ENCODE measurements around the gene FKBP5.
"Not testable (repeated sequence)": the region's sequence is repeated elsewhere in the genome, so short reads cannot be mapped to it uniquely, and the experiment has no call there.

The FKBP5 gene

DNA sequence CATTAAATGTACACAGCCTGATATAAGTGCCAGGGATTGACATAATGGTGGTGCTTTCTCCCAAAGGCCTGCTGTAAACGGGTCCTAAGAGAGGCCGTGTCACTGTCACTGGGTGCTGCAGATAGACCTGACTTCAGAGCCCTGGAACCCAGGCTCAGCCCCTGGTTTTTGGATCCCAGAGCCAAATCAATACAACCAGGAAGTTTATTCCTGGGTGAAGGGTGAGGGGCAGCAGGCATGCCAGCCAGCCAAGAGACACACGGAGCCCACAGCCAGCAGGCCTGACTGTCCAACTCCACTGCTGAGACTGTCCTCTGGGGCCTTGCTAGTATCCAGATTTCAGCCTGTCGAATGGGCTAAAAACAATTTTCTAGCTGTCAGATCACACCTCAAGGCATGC, 35.3 kb upstream of the FKBP5 start:
- DNase-seq (ENCODE audit: low read depth in 2 of 2), result no peak

GRCh38 chr6:35723587-35723986, 34.9 kb upstream of the FKBP5 start:
- no peak for DNase-seq (ENCODE audit: low read depth in 2 of 2)

DNA sequence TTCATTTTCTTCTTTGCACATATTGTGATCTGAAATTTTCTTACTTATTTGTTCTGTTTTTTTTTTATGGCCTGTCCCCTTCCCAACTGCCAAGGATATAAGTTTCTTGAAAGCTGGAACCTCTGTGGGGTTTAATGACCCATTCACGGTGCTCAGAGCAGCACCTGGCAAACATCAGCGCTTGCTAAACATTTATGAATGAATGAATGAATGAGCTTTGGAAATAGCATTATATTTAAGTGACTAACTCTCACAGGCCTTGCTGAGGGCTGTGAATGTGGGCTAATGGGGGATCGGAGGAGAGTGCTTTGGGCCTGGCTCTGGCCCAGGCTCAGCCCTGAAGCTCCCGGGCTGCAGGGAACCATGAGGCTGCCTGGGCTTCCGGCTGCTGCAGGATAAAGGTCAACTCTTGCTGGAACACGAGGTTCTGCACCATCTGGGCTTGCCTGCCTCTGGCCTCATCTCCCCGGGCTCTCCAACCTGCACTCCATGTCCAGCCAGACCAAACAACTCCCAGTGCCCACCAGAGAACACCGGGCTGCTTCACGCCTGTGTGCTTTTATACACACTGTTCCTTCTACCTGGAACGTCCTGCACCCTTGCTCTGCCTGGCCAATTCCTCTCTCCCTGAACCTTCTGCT, 33.5 kb upstream of the FKBP5 start:
- no peak for DNase-seq (ENCODE audit: low read depth in 2 of 2)

- no peak for DNase-seq (ENCODE audit: low read depth in 2 of 2)
Measured at GRCh38 chr6:35719830-35720733, 31.4 kb upstream of the FKBP5 start.

DNA sequence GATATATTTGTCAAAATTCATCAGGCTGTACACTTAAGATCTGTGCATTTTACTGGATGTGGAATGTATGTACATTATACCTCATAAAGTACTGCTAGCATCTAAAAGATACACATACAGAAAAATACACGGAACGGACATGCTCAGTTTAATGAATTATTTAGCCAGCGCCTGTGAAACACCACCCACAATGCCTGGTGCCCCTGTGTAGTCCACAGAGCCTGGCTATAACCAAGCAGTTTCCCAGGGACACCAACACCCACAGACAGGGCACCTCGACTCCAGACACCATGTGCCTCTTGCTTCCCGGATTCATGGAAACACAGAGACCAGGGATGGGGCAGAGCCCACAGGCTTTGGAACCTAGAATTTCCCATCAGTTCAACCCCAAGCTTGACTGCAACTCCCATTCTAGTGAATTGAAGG, 30.7 kb upstream of the FKBP5 start:
- DNase-seq (ENCODE audit: low read depth in 2 of 2), result no peak

DNA sequence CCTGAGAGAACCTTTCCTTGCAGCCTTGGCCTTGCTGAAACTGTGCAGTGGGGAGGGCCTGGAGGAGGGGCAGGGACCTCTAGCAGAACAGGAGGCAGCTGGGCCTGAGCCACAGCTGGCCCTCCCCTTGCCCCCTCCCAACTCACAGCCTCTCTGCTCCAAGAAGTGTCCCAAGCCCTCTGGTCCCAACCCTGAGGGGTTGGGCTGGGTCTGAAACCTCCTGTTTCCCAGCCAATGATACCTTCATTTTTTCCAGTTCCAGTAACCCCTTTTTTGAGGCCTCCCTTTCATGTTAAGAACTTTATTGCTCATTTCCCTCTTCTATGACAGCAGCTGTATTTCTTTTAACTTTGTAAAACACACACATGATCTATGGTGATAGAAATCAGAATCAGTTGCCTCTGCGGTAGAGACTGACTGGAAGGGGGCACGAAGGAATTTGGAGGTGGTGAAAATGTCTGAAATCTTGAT, 30.2 kb upstream of the FKBP5 start:
- no peak for DNase-seq (ENCODE audit: low read depth in 2 of 2)

- DNase-seq (ENCODE audit: low read depth in 2 of 2), result no peak
Measured at GRCh38 chr6:35718375-35718736, 29.6 kb upstream of the FKBP5 start.

DNA sequence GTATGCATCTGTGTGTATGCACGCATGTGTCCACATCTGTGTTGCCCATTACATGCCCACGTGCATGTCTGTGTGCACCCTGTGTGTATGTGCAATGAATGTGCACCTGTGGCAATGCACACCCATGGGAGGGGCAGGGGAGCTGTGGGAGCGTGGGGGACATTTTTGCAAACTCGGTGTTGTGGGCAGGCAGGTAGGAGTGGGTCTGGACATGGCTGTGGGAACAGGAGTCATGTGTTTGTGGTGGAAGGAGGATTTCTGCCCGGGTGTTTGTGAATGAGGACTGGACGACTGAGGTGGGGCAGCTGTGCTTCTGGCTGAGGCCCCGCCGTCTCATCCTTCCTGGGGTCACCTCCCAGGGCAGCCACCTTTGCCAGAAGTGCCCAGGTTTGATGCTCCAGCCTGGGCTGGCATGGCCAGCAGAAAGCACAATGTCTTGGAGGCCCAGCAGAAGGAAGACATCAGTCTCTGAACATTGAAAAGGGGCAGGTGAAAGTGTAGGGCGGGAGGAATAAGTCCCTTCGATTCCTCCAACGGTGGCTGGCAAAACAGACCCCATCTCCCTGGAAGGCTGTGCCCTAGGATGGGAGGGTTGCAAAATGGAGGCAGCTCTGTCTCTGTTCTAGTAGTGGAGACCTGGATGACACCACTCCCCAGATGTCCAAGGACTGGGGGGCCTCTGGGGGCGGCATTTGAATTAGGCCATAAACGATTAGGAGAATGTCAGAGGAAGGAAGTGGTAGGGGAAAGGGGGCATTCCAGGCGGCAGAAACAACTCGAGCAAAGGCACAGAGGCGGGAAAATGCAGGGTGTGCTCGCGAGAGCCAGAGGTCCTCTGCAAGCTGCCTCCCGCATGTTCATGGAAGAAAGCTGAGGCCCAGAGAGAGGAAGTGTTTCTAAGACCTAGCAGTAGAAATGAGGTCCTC, 29.0 kb upstream of the FKBP5 start:
- no peak for DNase-seq (ENCODE audit: low read depth in 2 of 2)

- no peak for DNase-seq (ENCODE audit: low read depth in 2 of 2)
Measured at GRCh38 chr6:35716798-35717197, 28.1 kb upstream of the FKBP5 start.

GRCh38 chr6:35713006-35713767, 24.5 kb upstream of the FKBP5 start:
- no peak for DNase-seq (ENCODE audit: low read depth in 2 of 2)

GRCh38 chr6:35711731-35712130, 23.0 kb upstream of the FKBP5 start:
- DNase-seq (ENCODE audit: low read depth in 2 of 2), result no peak

DNA sequence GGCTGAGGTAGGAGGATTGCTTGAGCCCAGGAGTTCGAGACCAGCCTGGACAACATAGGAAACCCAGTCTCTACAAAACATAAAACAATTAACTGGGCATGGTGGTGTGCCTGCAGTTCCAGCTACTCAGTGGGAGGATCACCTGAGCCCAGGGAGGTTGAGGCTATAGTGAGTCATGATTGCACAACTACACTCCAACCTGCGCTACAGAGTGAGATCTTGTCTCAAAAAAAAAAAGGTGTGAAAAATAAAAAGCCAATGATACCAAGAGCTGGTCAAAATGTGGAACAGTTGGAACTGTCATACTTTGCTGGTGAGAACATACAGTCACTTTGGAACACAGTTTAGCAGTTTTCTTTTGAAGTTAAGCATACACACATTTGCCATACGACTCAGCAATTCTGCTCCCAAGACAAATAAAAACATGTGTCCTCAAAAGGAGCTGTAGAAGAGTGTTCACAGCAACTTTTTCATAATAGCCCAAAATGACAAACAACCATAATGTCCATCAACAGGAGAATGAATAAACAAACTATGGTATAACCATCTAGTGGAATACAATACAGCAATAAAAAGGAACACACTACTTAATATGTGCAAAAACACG, 21.6 kb upstream of the FKBP5 start:
- no peak for DNase-seq (ENCODE audit: low read depth in 2 of 2)

DNA sequence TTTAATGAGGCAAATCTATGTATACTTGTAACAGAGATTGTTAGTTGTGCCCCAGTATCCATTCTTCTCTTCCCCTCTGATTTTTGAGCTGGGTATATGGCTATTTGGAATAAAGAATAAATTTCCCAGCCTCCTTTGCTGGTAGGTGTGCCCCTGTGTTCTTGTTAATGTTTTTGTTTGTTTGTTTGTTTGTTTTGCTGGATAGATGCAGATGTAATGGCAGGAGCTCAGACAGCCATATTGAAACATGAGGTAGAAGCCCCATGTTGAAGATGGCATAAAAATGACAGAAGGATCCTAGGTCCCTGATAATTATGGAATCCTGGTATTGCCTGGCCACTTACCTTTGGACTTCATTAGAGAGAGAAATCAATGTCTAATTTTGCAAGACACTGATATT, 19.9 kb upstream of the FKBP5 start:
- DNase-seq (ENCODE audit: low read depth in 2 of 2), result no peak

DNA sequence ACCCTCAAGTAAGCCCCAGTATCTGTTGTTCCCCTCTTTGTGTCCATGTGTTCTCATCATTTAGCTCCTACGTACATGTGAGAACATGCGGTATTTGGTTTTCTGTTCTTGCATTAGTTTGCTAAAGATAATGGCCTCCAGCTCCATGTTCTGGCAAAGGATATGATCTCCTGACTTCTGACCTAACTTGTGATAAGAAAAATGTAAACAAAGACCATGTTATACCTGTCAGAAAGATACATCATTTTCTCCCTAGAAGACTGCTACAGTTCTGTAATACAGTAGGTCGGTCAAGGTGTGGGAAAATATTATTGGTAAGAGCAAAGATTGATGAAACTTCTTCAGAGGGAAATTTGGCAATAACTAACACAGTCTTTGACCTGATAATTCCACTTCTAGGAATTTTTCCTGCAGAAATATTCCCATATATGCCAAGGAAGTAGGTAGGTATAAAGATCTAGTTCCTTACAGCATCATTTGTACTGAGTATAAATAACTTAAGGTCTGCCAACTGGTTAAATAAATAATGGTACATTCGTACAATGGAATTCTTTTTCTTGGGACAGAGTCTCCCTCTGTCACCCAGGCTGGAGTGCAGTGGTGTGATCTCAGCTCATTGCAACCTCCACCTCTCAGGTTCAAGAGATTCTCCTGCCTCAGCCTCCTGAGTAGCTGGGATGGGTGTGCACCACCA, 19.1 kb upstream of the FKBP5 start:
- DNase-seq (ENCODE audit: low read depth in 2 of 2), result no peak

DNA sequence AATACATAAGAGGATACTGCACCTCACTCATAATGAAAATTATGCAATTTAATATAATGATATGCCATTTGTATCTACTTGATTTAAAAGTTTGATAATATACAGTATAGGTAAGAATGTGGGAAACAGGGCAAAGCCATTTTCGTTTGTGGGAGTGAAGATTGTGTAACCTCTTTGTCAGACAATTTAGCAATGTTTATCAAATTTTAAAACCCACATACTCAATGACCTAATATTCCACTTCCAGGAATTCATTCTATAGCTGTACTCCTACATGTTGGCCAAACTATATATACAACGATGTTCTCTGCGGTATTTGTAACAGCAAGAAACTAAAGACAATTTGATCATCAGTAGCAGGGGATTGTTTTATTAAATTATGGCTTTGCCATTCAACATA, 17.8 kb upstream of the FKBP5 start:
- no peak for DNase-seq (ENCODE audit: low read depth in 2 of 2)

- DNase-seq (ENCODE audit: low read depth in 2 of 2), result no peak
Measured at GRCh38 chr6:35703554-35703953, 14.8 kb upstream of the FKBP5 start.

- DNase-seq (ENCODE audit: low read depth in 2 of 2), result no peak
Measured at GRCh38 chr6:35698858-35699257, 10.1 kb upstream of the FKBP5 start.

DNA sequence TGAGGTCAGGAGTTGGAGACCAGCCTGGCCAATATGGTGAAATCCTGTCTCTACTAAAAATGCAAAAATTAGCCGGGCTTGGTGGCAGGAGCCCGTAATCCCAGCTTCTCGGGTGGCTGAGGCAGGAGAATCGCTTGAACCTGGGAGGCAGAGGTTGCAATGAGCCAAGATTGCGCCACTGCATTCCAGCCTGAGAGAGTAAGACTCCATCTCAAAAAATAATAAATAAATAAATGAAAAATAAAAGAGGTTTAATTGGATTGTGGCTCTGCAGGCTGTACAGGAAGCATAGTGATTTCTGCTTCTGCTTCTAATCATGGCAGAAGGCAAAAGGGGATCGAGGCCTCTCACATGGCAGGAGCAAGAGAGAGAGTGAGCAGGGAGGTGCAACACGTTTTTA, 9.7 kb upstream of the FKBP5 start:
- not testable (repeated sequence) for DNase-seq (ENCODE audit: low read depth in 2 of 2)

DNA sequence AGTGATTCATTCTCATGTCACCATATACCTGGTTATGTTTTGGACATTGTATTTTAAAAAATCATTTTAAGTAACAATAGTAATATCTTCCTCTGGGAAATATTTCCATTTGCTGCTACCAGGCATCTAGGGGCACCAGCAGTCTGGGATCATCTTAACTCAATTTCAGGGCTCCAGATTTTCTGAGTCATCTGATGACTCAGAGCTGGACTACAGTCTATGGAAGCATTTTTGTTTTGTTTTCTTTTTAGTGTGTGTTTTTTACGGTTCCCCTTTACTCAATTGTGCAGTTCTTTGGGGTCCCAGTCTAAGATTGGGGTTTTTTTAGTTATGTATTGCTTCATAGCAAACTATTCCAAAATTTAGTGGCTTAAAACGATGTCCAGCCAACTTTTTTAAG, 5.7 kb upstream of the FKBP5 start:
- DNase-seq (ENCODE audit: low read depth in 2 of 2), result no peak
